Measurements from ENCODE around the gene GIPC3.
A peak's percentile ranks its signal among the peaks of the same experiment; 100 is the strongest.

GIPC3 gene

GRCh38 chr19:3547301-3547731 is 38.0 kb upstream of the GIPC3 start:
- Histone ChIP-seq H3K4me3 (ENCODE audit: low read depth in 1 of 2, low read length in 1 of 2) (no peak overlapping the region), H3K27ac (peak overlapping the region; percentile 96), H3K27me3 (no peaks in the 10 kb centered on the region), H3K9me3 (no peaks in the 10 kb centered on the region), H3K4me1 (ENCODE audit: control insufficient read depth in 1 of 2, insufficient read depth in 1 of 2, low read depth in 1 of 2, low read length in 1 of 2) (peaks cover 34 to 40% of the 10 kb centered on the region in 2 experiments), H3K36me3 (peaks cover 46% of the 10 kb centered on the region)
- TF ChIP-seq CTCF (IDR thresholded peaks at IDR 0.05), result peak; percentile 54

GRCh38 chr19:3547767-3548282 is 37.5 kb upstream of the GIPC3 start:
- H3K36me3 ChIP-seq, result peaks cover 44% of the 10 kb centered on the region
- peaks cover 38 to 44% of the 10 kb centered on the region in 2 experiments for H3K4me1 ChIP-seq (ENCODE audit: control insufficient read depth in 1 of 2, insufficient read depth in 1 of 2, low read depth in 1 of 2, low read length in 1 of 2)
- H3K4me3 ChIP-seq (ENCODE audit: low read depth in 1 of 2, low read length in 1 of 2), result peak overlapping the region; percentile 50 to 52
- no peak for TF ChIP-seq CTCF (IDR thresholded peaks at IDR 0.05)
- peak overlapping the region; percentile 96 for H3K27ac ChIP-seq
- H3K27me3 ChIP-seq, result no peaks in the 10 kb centered on the region
- no peaks in the 10 kb centered on the region for H3K9me3 ChIP-seq

- peak overlapping the region; percentile 96 for H3K27ac ChIP-seq
- H3K36me3 ChIP-seq, result peaks cover 36% of the 10 kb centered on the region
- H3K27me3 ChIP-seq, result no peaks in the 10 kb centered on the region
- peaks cover 43 to 51% of the 10 kb centered on the region in 2 experiments for H3K4me1 ChIP-seq (ENCODE audit: control insufficient read depth in 1 of 2, insufficient read depth in 1 of 2, low read depth in 1 of 2, low read length in 1 of 2)
- no peak for TF ChIP-seq CTCF (IDR thresholded peaks at IDR 0.05)
- H3K4me3 ChIP-seq (ENCODE audit: low read depth in 1 of 2, low read length in 1 of 2), result peak overlapping the region; percentile 50 to 52
- no peaks in the 10 kb centered on the region for H3K9me3 ChIP-seq
These were observed 36.7 kb upstream of the GIPC3 start for GRCh38 chr19:3548606-3549005.

GRCh38 chr19:3549816-3550215 is 35.5 kb upstream of the GIPC3 start:
- TF ChIP-seq CTCF (IDR thresholded peaks at IDR 0.05), result no peak
- Histone ChIP-seq H3K9me3 (no peaks in the 10 kb centered on the region), H3K27me3 (no peaks in the 10 kb centered on the region), H3K36me3 (peaks cover 24% of the 10 kb centered on the region), H3K4me1 (ENCODE audit: control insufficient read depth in 1 of 2, insufficient read depth in 1 of 2, low read depth in 1 of 2, low read length in 1 of 2) (peaks cover 55 to 61% of the 10 kb centered on the region in 2 experiments), H3K27ac (peak overlapping the region; percentile 96), H3K4me3 (ENCODE audit: low read depth in 1 of 2, low read length in 1 of 2) (no peak overlapping the region)

GRCh38 chr19:3550947-3551791 is 34.1 kb upstream of the GIPC3 start:
- Histone ChIP-seq H3K4me3 (ENCODE audit: low read depth in 1 of 2, low read length in 1 of 2) (no peak overlapping the region), H3K4me1 (ENCODE audit: control insufficient read depth in 1 of 2, insufficient read depth in 1 of 2, low read depth in 1 of 2, low read length in 1 of 2) (peaks cover 65 to 66% of the 10 kb centered on the region in 2 experiments), H3K27ac (peak overlapping the region; percentile 96), H3K27me3 (no peaks in the 10 kb centered on the region), H3K9me3 (no peaks in the 10 kb centered on the region), H3K36me3 (peaks cover 10% of the 10 kb centered on the region)
- no peak for TF ChIP-seq CTCF (IDR thresholded peaks at IDR 0.05)
